Uterus (tissue), 4 donors: ENCODE results near the gene EIF2B1. TPM values are rescaled to one million over a fixed set of nuclear protein-coding genes. Genes with fewer than 3 reads are reported as not detected.

Experiments
- DNase-seq, 2 donors: peaks; one replicate each; pipeline ENCODE4 v3.0.0-alpha.2; 2019 to 2020
- H3K27ac ChIP-seq, 2 donors: fragments of 200-600 bp; sonication (generic); 1 replicate in 1 of 2; 2 replicates in 1 of 2; pipeline ENCODE4 v1.5.1; 2016 to 2018
- H3K27me3 ChIP-seq, 2 donors: fragments of 200-600 bp; sonication (generic); one replicate each; pipeline ENCODE4 v1.5.1; 2018 to 2019; ENCODE audit warnings: control low read depth in 1 of 2
- H3K36me3 ChIP-seq, 2 donors: fragments of 200-600 bp; sonication (generic); one replicate each; pipeline ENCODE4 v1.5.1; 2019; ENCODE audit warnings: control low read depth in 1 of 2
- H3K4me1 ChIP-seq, 2 donors: fragments of 200-600 bp; sonication (generic); one replicate each; pipeline ENCODE4 v1.5.1; 2018 to 2019; ENCODE audit warnings: control low read depth in 1 of 2
- H3K4me3 ChIP-seq, 2 donors: fragments of 200-600 bp; sonication (generic); 1 replicate in 1 of 2; 2 replicates in 1 of 2; pipeline ENCODE4 v1.5.1; 2018 to 2019; ENCODE audit warnings: mild to moderate bottlenecking in 1 of 2
- H3K9me3 ChIP-seq, 2 donors: fragments of 200-600 bp; sonication (generic); one replicate each; pipeline ENCODE4 v1.5.1; 2019; ENCODE audit warnings: control low read depth in 1 of 2
- POLR2A ChIP-seq, 2 donors: fragments of 450-650 bp; IDR thresholded peaks; one replicate each; pipeline ENCODE4 v1.6.1; 2016; ENCODE audit warnings: antibody characterized with exemption in 2 of 2, mild to moderate bottlenecking in 1 of 2, moderate library complexity in 1 of 2
- intact Hi-C: fragments of 100-400 bp; cut with DNase I; formaldehyde crosslinking; loops from one replicate; pipeline ENCODE4 v1.15.1; 2023; ENCODE audit warnings: low total_unique reads
- total RNA-seq, 4 donors: library from RNA; depleted of rRNA in 3 of 4; stranded (reverse); fragments of >200 nt in 3 of 4; gene quantifications; one replicate each; pipeline versions ENCODE4 v1.1.0 to v1.2.4, GENCODE V29; 2014 to 2023
- TF ChIP-seq, protein P1 (sequence below), 4 experiments: fragments of 200-600 bp in 2 of 4; fragments of 450-650 bp in 2 of 4; sonication (generic) in 2 of 4; IDR thresholded peaks; one replicate each; pipeline ENCODE4 v1.5.1; 2016 to 2019; ENCODE audit warnings: antibody characterized with exemption in 4 of 4, mild to moderate bottlenecking in 2 of 4, moderate library complexity in 1 of 4
- donor health status: DM: yes; HTN: yes; CAD: no.

Gene EIF2B1
- total RNA-seq, 4 donors from 2014 or later = 35.1 to 114 (median 66.7) TPM

DNA sequence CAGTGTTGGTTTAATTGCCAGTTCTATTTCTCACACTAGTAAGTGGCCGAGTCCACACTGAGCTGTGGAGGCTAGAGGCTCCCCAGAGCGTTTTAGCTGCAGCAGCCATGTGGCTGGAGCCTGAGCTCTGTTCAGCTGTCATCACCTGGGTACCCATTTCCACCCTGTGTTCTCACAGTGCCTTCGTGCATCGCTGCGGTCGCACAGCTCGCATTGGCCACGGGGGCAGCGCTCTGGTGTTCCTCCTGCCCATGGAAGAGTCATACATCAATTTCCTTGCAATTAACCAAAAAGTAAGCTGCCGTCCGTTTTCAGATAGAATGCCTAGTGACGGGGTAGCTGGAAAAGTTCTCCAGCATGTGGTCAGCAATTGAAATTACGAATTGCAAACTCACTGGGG, 15.9 kb downstream of the EIF2B1 start:
- Histone ChIP-seq H3K9me3 (no peaks in the 10 kb centered on the region), H3K4me1 (no peaks in the 10 kb centered on the region), H3K27me3 (no peaks in the 10 kb centered on the region), H3K36me3 (no peaks in the 10 kb centered on the region), H3K27ac (no peak overlapping the region), H3K4me3 (no peak overlapping the region)
- no peak for DNase-seq
- TF ChIP-seq, protein P1, sequence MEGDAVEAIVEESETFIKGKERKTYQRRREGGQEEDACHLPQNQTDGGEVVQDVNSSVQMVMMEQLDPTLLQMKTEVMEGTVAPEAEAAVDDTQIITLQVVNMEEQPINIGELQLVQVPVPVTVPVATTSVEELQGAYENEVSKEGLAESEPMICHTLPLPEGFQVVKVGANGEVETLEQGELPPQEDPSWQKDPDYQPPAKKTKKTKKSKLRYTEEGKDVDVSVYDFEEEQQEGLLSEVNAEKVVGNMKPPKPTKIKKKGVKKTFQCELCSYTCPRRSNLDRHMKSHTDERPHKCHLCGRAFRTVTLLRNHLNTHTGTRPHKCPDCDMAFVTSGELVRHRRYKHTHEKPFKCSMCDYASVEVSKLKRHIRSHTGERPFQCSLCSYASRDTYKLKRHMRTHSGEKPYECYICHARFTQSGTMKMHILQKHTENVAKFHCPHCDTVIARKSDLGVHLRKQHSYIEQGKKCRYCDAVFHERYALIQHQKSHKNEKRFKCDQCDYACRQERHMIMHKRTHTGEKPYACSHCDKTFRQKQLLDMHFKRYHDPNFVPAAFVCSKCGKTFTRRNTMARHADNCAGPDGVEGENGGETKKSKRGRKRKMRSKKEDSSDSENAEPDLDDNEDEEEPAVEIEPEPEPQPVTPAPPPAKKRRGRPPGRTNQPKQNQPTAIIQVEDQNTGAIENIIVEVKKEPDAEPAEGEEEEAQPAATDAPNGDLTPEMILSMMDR (IDR thresholded peaks at IDR 0.05) = no peak
- no peak for TF ChIP-seq POLR2A (IDR thresholded peaks at IDR 0.05)
- intact Hi-C loops = no loop called here

GRCh38 chr12:123617144-123617543, 16.3 kb downstream of the EIF2B1 start:
- Histone ChIP-seq H3K9me3 (no peaks in the 10 kb centered on the region), H3K36me3 (no peaks in the 10 kb centered on the region), H3K4me1 (no peaks in the 10 kb centered on the region), H3K27me3 (no peaks in the 10 kb centered on the region), H3K27ac (no peak overlapping the region), H3K4me3 (no peak overlapping the region)
- intact Hi-C loops = no loop called here
- TF ChIP-seq, protein P1 (IDR thresholded peaks at IDR 0.05) = no peak
- TF ChIP-seq POLR2A (IDR thresholded peaks at IDR 0.05) = no peak
- DNase-seq = no peak

GRCh38 chr12:123614531-123614930, 19.0 kb downstream of the EIF2B1 start:
- peak in 1 of 2 donors; percentile 25 for DNase-seq
- Histone ChIP-seq H3K36me3 (no peaks in the 10 kb centered on the region), H3K9me3 (no peaks in the 10 kb centered on the region), H3K27ac (peak overlapping the region in 1 of 2 donors; percentile 18), H3K4me1 (no peaks in the 10 kb centered on the region), H3K27me3 (no peaks in the 10 kb centered on the region), H3K4me3 (no peak overlapping the region)
- TF ChIP-seq, protein P1 (IDR thresholded peaks at IDR 0.05) = no peak
- no peak for TF ChIP-seq POLR2A (IDR thresholded peaks at IDR 0.05)
- intact Hi-C loops = no loop called here

DNA sequence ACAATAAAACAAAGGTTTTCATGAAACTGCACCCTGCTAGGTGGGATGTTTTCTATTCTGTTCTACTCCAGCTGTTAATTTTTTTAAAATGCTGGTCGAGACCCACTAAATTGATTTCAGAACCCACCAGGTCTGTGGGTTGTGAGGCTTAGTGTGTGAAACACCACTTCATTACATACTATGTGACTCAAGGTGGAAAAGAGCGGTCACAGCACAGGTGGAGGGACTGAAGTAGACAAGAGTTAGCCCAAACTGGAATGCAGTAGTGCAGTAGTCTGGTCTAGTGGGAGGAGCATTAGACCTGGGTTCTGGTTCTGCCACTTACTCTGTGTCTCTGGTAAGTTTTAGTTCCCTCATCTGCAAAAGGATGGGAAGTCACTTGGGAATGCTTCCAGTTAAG, 19.4 kb downstream of the EIF2B1 start:
- no peak overlapping the region for H3K27ac ChIP-seq
- no peaks in the 10 kb centered on the region for H3K36me3 ChIP-seq
- intact Hi-C loops = no loop called here
- H3K4me1 ChIP-seq = no peaks in the 10 kb centered on the region
- no peak for TF ChIP-seq POLR2A (IDR thresholded peaks at IDR 0.05)
- TF ChIP-seq, protein P1 (IDR thresholded peaks at IDR 0.05) = no peak
- no peaks in the 10 kb centered on the region for H3K9me3 ChIP-seq
- no peak for DNase-seq
- H3K4me3 ChIP-seq = no peak overlapping the region
- H3K27me3 ChIP-seq = no peaks in the 10 kb centered on the region

GRCh38 chr12:123608182-123608581, 25.3 kb downstream of the EIF2B1 start:
- intact Hi-C loops = no loop called here
- DNase-seq = no peak
- no peaks in the 10 kb centered on the region for H3K9me3 ChIP-seq
- H3K36me3 ChIP-seq = no peaks in the 10 kb centered on the region
- no peak overlapping the region for H3K4me3 ChIP-seq
- no peaks in the 10 kb centered on the region for H3K4me1 ChIP-seq
- H3K27ac ChIP-seq = no peak overlapping the region
- H3K27me3 ChIP-seq = no peaks in the 10 kb centered on the region
- TF ChIP-seq, protein P1 (IDR thresholded peaks at IDR 0.05) = no peak
- TF ChIP-seq POLR2A (IDR thresholded peaks at IDR 0.05) = no peak
